ENCODE results near the gene RAP2A.

DNA sequence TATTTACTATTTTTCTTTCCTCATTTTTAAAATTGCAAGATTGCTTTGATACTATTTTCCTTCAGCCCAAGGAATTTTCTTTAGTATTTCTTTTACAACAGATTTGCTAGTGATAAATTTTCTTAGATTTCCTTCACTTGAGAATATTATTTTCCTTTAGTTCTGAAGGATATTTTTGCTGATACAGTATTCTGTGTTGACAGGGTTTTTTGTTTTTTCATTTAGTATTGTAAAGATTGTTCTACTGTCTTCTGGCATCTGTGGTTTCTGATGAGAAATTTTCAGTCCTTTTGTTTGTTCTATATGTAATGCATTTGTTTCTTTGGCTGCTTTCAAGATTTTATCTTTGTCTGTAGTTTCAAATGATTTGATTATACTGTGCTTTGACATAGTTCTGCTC lies 20.7 kb downstream of the RAP2A start:
- TF ChIP-seq, protein P1, sequence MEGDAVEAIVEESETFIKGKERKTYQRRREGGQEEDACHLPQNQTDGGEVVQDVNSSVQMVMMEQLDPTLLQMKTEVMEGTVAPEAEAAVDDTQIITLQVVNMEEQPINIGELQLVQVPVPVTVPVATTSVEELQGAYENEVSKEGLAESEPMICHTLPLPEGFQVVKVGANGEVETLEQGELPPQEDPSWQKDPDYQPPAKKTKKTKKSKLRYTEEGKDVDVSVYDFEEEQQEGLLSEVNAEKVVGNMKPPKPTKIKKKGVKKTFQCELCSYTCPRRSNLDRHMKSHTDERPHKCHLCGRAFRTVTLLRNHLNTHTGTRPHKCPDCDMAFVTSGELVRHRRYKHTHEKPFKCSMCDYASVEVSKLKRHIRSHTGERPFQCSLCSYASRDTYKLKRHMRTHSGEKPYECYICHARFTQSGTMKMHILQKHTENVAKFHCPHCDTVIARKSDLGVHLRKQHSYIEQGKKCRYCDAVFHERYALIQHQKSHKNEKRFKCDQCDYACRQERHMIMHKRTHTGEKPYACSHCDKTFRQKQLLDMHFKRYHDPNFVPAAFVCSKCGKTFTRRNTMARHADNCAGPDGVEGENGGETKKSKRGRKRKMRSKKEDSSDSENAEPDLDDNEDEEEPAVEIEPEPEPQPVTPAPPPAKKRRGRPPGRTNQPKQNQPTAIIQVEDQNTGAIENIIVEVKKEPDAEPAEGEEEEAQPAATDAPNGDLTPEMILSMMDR (IDR thresholded peaks at IDR 0.05; ENCODE audit: low read length) = no peak
- TF ChIP-seq EZH2 (IDR thresholded peaks at IDR 0.05; ENCODE audit: borderline replicate concordance, low read length) = no peak
